Measurements from ENCODE around the gene AKAP13. TPM values are rescaled to one million over a fixed set of nuclear protein-coding genes. Genes with fewer than 3 reads are reported as not detected.

Gene AKAP13
- total RNA-seq = 71.1 and 77.7 TPM in 2 replicates

GRCh38 chr15:85380217-85380811 is at the start of gene AKAP13:
TSS of gene AKAP13 (plus strand) at chr15:85380603. CDS start at chr15:85485721, 105,118 bp downstream.

GRCh38 chr15:85794598-85795336 is 414.4 kb downstream of the AKAP13 start, which contains the start of gene KLHL25:
TSS of gene KLHL25 (minus strand) at chr15:85794925. CDS start at chr15:85769810, 25,115 bp downstream.

